HL-60 (cell line): ENCODE results near the gene KDM2B.
A peak's percentile ranks its signal among the peaks of the same experiment; 100 is the strongest.

Experiments used
- DNase-seq, 2 experiments: peaks; one replicate each; pipeline ENCODE4 v3.0.0-alpha.2; 2010 to 2020; ENCODE audit warnings: low read depth in 1 of 2, low spot score in 1 of 2
- H3K27ac ChIP-seq: fragments of 250-450 bp; sonication (Bioruptor Pico); replicated peaks from 2 replicates; pipeline ENCODE4 v1.5.1; 2020; ENCODE audit warnings: mild to moderate bottlenecking, moderate library complexity
- H3K27me3 ChIP-seq: fragments of 250-450 bp; sonication (Bioruptor Pico); 2 replicates; pipeline ENCODE4 v1.5.1; 2021; ENCODE audit warnings: mild to moderate bottlenecking, moderate library complexity; ENCODE audit not compliant: insufficient read depth, poor library complexity, severe bottlenecking
- H3K4me3 ChIP-seq: replicated peaks from 2 replicates; pipeline ENCODE4 v1.5.1; 2011; ENCODE audit warnings: mild to moderate bottlenecking, control low read depth, low read length; ENCODE audit not compliant: insufficient read depth
- CTCF ChIP-seq: IDR thresholded peaks from one replicate; pipeline ENCODE4 v1.5.1; 2011; ENCODE audit warnings: low read length, control low read depth, inconsistent platforms; ENCODE audit not compliant: insufficient read depth
- GABPA ChIP-seq: IDR thresholded peaks from 2 replicates; pipeline ENCODE4 v1.6.1; 2012; ENCODE audit warnings: low read depth
- POLR2AphosphoS5 ChIP-seq: IDR thresholded peaks from 2 replicates; pipeline ENCODE4 v1.6.1; 2012; ENCODE audit warnings: low read depth
- REST ChIP-seq: IDR thresholded peaks from 2 replicates; pipeline ENCODE4 v1.6.1; 2012; ENCODE audit warnings: low read depth; ENCODE audit not compliant: insufficient replicate concordance
- SPI1 ChIP-seq: IDR thresholded peaks from 2 replicates; pipeline ENCODE4 v1.6.1; 2012; ENCODE audit warnings: low read depth, mild to moderate bottlenecking, borderline replicate concordance
- long read RNA-seq: library from polyadenylated mRNA; unstranded; transcript quantifications from one replicate; pipeline ENCODE4 v2.0.0, GENCODE V29; 2020

Gene KDM2B
- long read RNA-seq, partial matches to known transcripts: 9 of 25 reads
- long read RNA-seq, other reads (novel, unspliced or antisense): 16 of 25 reads

GRCh38 chr12:121580959-121581685 lies at the start of gene KDM2B:
KDM2B (minus strand) TSS chr12:121581023; CDS start chr12:121580911, 112 bp downstream.
- TF ChIP-seq CTCF: no peak
- no peak for TF ChIP-seq REST
- no peak for TF ChIP-seq GABPA
- TF ChIP-seq SPI1: no peak
- no peak for TF ChIP-seq POLR2AphosphoS5
- H3K27ac ChIP-seq: peak within 1 kb of the TSS; percentile 88
- DNase-seq: no peak
- H3K4me3 ChIP-seq: peak within 1 kb of the TSS; percentile 68
- no peaks in the 10 kb centered on the region for H3K27me3 ChIP-seq

GRCh38 chr12:121628536-121628935 lies 47.7 kb upstream of the KDM2B start:
- H3K27me3 ChIP-seq: no peaks in the 10 kb centered on the region
- TF ChIP-seq POLR2AphosphoS5 (no peak), CTCF (no peak), REST (no peak), GABPA (no peak), SPI1 (no peak)
- DNase-seq: peak in 1 of 2 experiments; percentile 30
- H3K27ac ChIP-seq: peak overlapping the region; percentile 92
- H3K4me3 ChIP-seq: peak overlapping the region; percentile 79

GRCh38 chr12:121628037-121628436 lies 47.2 kb upstream of the KDM2B start:
- peak in 1 of 2 experiments; percentile 12 for DNase-seq
- Histone ChIP-seq H3K27me3 (no peaks in the 10 kb centered on the region), H3K4me3 (peak overlapping the region; percentile 79), H3K27ac (peak overlapping the region; percentile 92)
- TF ChIP-seq POLR2AphosphoS5 (no peak), SPI1 (no peak), REST (no peak), CTCF (no peak), GABPA (no peak)
